Measurements from ENCODE around the gene RNASEL.

- no peak for TF ChIP-seq EZH2phosphoT487 (IDR thresholded peaks at IDR 0.05; ENCODE audit: borderline replicate concordance, low read length)
- TF ChIP-seq CTCF (IDR thresholded peaks at IDR 0.05; ENCODE audit: low read depth, low read length, poor library complexity, severe bottlenecking), result no peak
Observed at GRCh38 chr1:182600036-182600713, 11.1 kb upstream of the RNASEL start.

All from DOHH2 (cell line).